GM21423 (cell line): Measurements from ENCODE around the gene TBCD.

Source experiments
- ATAC-seq: cut with Tn5 transposase; IDR thresholded peaks from one replicate; pipeline ENCODE4 v1.9.1; 2021; ENCODE audit warnings: mild to moderate bottlenecking, moderate library complexity; ENCODE audit not compliant: unreplicated experiment

Gene TBCD

DNA sequence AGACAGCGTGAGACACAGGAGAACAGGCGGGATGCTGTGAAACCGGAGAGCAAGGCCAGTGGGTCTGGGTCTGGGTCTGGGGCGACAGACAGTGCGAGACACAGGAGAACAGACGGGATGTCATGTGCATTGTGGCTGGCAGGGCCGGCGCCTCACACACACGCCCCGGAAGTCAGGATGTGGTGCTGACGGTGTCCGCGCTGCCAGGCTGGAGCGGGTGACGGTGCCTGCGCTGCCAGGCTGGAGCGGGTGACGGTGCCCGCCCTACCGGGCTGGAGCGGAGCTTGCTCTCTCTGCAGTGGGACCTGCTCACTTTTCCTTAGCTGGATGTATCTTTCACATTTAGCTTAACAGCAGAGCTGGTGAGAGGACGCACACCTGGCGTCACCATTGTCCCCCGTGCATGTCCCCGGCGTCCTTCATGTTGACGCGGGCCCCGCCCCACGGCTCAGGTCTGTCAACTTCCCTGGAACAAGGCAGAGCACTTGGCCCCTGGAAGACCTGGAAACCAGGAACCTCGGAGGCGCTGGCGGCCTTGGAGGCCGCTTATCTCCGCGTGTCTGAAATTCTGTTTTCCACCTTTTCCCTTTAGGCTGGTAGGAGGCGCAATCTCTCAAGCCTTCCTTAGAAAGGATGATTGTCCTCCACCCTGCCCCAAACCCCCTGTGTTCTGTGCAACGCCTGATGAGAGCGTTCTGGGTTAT lies 131.0 kb downstream of the TBCD start:
- no peak for ATAC-seq

DNA sequence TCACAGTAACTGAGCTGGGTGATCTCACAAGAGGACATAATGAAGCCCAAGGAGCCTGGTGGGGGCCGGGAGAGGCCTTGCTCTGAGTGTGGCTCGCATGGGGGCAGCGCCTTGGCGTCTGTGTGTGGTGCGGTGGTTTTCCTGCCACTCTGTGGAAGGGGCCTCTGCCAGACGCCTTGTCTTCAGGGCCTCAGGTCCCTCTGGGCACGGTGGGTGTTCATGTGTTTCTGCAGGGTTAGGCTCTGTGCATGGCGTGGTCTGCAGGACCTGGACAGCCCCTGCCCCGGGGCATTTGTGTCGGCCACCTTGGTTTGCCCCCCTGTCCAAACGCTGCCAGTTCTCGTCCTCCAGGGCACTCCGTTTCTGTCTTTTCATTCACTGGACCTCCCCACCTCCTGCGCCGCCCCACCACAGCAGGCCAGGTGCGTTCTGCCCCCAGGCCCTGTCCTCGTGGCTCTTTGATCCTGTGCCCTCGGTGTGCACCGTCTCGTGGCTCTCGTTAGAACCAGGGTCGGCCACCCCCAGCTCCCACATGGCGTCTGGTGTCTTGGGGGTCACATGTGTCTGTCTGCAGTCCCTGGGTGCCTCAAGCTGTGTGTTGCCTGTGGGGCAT lies 131.7 kb downstream of the TBCD start:
- no peak for ATAC-seq

DNA sequence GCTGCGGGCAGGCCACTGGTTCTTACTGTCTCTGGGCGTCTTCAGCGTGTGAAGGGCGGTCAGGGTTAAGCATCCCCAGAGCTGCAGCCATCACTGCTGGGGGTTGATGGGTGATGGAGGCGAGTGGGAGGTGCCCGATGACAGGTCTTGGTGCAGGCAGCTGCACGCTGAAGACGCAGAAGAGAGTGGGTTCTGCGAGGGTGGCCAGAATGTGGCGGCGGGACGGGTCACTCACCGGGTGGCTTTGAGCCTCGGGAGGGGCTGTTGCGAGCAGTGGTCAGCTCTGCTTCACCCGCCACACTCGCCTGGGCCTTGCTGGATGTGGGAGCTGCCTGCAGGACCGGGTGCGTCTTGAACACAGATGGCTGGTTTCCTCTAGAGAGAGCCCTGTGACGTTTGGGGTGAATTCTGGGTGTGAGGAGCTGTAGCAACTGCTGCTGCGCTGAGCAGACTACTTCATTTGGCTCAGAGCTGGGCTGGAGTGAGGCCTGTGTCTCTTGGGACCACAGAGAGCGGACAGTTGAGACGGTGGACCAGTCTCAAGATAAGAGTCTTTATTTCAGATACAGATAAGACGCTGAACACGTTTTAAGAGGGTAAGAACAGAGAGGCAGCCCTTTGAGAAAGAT lies 132.6 kb downstream of the TBCD start:
- ATAC-seq, result no peak

DNA sequence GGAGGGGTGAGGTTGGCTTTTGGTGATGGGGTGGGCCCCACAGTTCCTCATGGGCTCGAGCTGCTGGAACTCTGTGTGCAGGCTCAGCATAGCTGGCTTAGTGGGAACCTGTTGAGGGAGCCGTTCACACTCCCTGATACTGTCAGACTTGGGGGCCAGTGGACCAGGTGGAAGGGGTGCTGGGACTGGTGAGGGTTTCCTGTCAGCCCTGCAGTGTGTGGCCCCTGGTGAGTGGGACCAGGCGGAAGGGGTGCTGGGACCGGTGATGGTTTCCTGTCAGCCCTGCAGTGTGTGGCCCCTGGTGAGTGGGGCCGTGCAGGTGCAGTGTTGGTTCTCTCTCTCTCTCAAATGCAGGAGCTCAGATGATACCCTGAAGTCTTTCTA lies 133.1 kb downstream of the TBCD start:
- no peak for ATAC-seq

DNA sequence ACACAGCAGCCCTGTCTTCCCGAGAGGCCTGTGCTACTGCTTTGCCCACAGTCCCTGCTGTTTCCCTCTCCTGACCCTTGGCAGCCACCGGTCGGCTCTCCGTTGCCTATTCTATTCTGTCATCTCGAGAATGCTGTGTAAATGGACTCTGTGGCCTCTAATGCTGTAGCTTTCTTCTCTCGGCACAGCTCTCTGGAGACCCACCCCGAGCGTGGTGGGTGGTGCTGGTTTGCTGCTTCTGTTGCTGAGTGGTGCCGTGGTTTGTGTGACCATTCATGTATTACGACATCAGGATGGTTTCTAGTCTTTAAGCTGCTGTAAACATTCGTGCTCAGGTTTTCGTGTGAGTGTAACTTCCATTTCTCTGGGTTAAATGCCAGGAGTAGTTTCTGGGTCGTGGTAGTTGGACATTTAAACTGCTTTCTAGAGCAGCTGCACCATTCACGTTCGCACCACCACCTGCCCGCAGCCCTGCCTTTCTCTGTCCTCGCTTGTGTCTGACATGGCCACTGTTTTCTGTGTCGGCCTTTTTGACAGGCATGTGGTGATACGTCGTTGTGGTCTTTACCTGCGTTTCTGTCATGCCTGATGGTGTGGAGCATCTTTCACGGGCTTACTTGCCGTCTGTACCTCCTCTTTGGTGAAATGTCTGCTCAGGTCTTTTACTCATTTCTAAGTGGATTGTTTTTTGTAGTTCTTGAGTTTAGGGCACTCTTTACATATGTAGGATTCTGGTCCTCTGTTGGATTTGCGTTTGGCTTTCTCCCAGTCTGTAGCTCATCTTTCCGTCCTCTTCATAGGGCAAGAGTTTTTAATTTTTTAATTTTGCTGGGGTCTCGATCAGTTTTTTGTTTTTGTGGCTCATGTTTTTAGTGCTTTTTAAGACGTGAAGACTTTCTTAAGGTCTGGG lies 135.6 kb downstream of the TBCD start:
- ATAC-seq, result no peak

DNA sequence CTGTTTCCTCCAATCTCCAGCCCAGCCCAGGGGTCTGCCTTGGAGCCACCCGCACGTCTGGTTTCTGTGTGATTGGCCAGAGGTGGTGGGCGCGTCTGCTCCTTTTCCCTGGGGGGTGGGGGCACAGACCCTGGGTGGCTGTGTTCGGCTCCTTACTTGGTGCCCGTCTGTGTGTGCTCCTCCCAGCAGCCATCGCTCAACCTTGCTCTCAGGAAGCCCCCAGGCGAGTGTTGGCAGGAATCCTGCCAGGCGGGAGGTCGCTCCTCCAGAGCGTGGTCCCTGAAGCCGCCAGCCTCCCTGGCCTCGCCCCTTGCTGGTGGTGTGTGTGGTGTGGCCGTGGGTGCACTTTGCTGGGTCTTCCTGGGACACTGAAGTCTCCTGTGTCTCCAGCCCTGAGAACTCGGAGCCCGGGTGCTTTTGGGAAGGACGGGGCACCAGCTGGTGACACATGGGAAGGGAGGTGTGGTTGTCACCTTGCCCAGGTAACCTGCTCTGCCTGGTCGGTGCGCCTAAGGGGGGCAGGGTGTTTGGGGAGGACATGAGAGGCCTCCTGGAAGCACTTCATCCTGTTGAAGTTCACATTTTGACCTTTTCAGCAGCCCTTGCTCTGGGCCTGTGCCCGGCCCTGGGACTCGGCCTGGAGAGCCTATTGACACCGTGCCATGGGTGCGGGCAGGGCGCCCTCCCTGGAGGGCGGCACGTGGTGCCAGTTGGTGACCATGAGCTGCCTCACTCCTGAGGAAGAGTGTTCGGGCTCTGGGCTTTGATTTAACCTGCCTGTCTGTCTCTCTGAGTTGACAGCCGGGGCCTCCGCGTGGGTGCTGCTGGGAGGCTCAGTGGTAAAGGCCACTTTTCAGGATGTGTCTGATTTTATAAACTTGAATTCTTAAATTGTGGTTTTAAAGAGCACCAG lies 137.0 kb downstream of the TBCD start:
- no peak for ATAC-seq

DNA sequence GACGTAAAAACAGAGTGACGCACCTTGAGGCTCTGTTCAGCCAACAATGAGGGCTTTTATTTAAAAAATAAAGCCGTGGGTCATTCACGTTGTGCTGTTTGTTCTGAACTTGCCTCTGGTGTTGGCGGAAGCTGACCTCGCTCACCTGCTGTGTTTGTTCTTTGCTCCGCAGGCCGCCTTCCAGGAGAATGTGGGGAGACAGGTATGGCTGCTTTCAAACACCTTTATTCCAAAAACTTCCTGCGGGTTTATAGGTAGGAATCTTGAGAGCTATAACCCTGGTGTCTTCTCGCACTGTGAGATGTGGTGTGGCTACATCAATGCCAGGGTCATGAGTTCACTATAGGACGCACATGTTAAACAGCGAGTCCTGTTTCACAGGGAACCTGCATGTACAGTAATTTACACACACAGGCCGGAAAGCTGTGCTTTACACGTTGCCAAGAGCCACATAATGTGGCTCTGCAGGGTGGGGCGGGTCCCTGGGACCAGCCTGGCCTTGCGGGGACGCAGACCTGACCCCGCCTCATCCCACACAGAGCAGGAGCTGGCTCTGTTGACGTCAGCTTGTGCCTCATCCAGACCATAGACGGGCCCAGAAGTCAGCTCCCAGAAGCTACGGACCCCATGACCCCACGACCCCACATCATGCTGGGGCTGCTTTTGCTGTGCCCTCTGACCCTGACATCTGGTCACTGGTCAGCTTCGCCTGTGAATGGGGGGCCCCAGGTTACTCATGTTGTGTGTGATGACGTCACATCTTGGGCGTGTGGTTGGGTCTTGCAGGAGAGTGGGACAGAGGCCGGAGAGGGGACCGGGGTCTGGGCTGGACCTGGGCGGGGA lies 137.9 kb downstream of the TBCD start:
- ATAC-seq, result no peak

DNA sequence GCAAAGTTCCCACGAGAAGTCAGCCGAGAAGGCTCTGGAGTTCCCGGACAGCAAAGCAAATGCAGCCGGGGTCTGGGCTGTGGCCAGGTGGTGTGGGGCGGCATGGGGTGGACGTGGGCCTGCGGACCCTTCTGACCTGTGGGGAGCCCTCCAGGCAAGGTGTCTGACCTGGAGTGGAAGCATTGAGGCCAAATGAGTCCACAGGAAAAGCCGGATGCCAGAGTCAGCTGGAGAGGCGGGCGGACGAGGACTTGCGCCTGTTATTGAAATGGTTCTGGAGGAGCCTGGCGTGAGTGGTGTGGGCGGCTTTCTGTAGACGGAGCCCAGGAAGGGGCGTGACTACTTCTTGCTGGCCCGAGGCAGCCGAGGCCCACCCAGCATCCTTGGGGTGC lies 138.5 kb downstream of the TBCD start:
- ATAC-seq, result no peak

DNA sequence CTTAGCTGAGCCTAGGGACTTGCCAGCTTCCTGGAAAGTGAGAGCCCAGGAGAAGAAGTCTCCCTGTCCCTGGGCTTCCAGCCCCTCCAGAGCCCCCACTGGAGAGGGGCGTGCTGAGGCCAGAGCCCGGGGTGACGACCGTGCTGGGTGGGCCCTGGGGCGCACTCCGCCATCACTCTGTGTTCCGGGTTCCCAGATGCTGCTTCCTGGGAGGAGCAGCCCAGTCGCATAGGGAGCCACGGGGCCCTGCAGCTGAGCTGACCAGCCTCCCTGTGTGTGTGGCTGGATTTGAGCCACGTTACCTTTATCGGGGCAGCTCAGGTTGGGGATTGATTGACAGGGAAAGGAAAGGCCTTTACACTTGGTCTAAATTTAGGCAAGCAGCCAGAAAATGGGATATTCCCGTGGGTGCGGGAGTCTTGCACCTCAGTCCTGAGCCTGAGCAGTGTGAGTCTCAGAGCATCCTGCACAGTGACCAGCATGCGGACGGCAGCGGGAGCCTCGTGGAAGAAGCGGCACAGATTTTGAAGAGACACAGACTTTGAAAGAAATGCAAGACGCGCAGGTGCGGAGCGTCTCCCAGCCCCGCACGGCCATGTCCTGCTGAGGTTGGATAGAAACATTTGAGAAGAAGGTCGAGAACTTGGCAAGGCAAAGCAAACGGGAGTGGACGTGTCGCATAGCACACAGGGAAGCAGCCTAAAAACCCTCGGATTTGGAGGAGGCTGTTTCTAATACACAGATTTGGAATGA lies 139.2 kb downstream of the TBCD start:
- no peak for ATAC-seq

DNA sequence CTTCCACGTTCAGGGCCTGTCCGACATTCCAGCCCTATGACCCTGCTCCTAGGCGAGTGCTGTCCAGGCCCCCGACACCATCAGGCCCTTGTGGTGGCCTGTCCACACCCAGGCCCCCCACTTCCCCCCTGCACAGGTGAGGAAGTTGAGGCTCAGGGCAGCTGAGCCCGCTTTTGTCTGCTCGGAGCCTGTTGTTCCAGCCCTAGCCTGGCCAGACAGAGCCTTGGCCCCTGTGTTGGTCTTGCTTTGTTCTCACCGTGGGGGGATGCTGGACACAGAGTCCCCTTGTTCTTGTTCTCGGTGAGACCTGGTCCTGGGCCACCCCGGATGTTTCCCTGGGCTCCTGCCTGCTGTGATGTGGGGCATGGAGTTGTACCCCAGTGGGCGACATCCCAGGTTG lies 140.0 kb downstream of the TBCD start:
- ATAC-seq, result no peak

DNA sequence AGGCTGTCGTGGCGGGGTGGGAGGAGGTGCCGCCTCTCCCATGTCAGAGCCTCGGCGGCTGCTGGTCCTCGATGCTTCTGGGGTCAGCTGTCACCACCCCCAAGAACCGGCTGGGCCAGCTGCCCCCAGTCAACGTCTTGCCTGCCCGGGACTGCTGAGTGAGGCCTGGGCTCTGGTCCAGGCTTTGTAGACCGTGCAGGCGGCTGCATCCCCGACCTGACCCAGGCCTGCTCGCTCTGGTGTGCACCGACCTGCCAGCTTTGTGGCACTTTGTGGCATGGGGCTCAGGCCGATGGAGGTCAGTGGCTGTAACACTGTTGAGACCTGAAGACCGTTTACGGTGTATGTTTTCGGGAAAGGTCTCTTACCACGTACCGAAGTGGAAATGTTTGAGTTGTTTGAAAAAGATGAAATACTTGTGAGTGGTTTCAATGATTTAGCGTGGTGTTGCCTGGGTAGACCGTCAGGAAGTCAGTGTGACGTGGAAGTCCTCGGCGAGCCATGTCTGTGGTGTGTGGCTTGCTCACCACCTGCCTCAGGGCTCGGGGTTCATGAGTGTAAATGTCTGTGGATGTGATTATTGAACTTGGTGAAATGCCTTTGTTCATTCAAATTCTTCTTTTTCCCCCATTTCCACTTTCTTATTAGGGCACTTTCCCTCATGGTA lies 141.2 kb downstream of the TBCD start:
- ATAC-seq, result no peak

DNA sequence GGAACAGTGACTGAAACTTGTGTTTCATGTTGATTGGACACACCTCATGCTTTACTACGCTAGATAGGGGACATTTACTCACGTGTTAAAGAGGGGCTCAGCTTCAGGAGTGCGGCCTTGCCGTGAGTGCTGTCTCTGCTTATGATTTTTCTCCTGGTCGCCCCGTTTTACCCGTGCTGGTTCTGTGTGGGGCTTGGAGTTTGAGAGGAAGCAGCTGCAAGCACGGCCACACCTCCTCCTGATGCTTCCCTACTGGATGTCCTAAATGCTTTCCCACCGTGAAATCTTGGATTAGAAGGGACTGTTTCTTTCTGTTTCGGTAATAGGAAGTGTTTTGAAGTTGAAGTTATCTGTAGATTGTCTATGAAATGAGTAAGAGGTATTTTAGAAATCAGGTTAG lies 141.9 kb downstream of the TBCD start:
- ATAC-seq, result no peak

DNA sequence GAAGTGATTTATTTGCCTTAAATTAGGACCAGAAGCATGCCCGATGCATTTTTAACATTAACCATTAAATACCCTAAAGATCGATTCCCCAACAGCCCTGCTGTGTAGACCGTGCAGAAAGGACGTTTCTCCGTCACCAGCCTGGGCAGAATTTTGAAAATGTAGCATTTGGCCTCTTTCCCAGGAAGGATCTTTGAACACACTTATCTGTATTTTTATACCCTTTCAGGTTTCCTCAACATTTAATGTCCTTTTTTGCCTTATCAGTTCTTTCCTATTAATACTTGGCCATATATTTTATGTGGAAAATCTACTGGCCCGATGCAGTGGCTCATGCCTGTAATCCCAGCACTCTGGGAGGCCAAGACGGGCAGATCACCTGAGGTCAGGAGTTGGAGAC lies 142.5 kb downstream of the TBCD start:
- no peak for ATAC-seq

DNA sequence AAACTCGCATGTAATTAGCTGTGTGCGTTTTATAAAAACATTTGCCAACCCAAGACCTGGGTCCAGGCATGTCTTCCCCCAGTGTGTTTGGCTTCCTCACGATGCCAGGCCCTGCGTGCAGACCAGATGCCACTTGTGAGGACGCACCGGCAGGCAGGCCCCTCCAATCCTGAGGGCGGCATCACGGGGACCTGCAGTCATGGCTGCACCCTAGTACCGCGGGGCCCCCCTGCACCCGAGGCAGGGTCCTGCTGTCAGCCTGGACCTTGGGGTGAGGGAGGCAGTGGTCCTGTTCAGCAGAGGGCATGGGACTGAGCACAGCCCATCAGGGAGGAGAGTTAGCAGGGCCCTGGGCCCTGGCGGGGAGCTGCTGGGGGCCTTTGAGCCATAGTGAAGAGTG lies 143.2 kb downstream of the TBCD start:
- no peak for ATAC-seq

DNA sequence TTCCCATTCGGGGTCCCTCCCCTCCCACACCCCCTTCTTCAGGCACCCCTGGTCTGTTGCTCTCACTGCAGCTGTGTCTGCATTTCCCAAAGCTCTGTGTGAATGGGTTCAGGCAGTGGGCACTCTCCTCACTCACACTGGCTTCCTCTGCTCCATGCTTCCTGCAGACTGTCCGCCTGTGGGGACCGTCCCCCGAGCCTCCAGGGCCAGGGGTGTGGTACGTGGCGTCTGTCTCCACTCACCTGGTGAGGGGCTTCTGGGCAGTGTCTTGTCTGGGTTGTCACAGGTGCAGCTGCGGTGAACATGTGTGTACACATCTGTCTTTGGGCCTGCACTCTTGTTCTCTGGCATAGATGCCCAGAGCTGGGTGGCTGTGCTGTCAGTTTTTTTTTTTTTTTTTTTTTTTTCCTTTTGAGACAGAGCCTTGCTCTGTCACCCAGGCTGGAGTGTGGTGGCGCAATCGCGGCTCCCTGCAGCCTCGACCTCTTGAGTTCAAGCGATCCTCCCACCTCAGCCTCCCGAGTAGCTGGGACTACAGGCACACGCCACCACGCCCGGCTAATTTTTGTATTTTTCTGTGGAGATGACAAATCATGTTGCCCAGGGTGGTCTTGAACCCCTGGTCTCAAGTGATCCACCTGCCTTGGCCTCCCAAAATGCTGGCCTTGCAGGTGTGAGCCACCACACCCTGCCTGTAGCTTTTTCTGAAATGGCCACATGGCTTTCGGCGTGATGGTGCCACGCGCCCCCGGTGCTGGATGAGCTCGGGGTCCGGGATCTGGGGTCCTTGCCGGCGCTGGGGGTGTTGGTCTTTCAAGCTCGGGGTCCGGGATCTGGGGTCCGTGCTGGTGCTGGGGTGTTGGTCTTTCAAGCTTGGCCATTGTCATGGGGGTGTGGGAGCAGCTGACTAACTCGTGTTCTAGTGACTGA lies 144.5 kb downstream of the TBCD start:
- no peak for ATAC-seq

DNA sequence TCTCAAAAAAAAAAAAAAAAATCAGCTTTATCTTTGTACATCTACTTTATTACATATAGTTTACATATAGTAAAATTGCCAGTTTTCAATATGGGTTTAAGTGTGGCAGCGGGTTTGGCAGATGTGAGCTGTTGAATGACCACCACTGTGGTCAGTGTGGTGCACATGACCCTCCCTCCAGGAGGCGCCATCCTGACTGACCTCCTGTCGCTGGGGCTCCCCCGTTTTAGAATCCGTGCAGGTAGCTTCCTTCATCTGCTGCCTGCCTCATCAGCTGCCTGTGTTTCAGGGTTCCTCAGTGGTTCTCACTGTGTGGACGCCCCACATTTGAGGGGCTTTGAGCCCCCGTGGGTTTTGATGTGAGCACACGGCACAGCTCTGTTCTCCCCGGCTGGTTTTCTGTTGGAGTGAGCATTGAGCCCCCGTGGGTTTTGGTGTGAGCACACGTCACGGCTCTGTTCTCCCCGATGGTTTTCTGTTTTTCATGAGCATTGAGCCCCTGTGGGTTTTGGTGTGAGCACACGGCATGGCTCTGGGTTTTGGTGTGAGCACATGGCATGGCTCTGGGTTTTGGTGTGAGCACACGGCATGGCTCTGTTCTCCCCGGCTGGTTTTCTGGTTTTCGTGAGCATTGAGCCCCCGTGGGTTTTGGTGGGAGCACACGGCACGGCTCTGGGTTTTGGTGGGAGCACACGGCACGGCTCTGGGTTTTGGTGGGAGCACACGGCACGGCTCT lies 145.8 kb downstream of the TBCD start:
- ATAC-seq, result no peak
